HepG2 (cell line): ENCODE results near the gene CCDC183. TPM values are rescaled to one million over a fixed set of nuclear protein-coding genes. Genes with fewer than 3 reads are reported as not detected.

Experiments
- ATAC-seq: fragments of 200-7000 bp; cut with Tn5 transposase; 3 replicates; pipeline ENCODE4 v1.9.1; 2020; ENCODE audit warnings: mild to moderate bottlenecking, moderate library complexity
- BruUV-seq: library from RNA; stranded (reverse); fragments of 400-500 nt; replicated peaks from 2 replicates; lab custom pipeline; 2021; lab: Mats Ljungman, UMichigan
- CTCF ChIA-PET: fragments of 300-600 bp; formaldehyde crosslinking; extraction: SDS; loops from one replicate; lab custom pipeline; 2021; ENCODE audit warnings: low total read pairs, inconsistent platforms, low intra/inter-chr PET ratio; lab: Yijun Ruan, JAX
- POLR2A ChIA-PET: fragments of 350-600 bp; sonication (Branson Sonifier 250); formaldehyde crosslinking; loops from one replicate; lab custom pipeline; 2020; ENCODE audit warnings: antibody characterized with exemption, inconsistent platforms; lab: Yijun Ruan, JAX
- DNase-seq: peaks from one replicate; pipeline ENCODE4 v3.0.0-alpha.2; 2015; ENCODE audit warnings: low spot score
- FAIRE-seq: peaks from 3 replicates; lab custom pipeline; 2011; peaks lifted over from hg19 to GRCh38; lab: Jason Lieb, UNC
- H2AFZ ChIP-seq: one replicate; pipeline ENCODE4 v1.6.1; 2011; ENCODE audit warnings: low read length, inconsistent platforms
- H3K27ac ChIP-seq: fragments of 300-600 bp; 3 replicates; pipeline ENCODE4 v1.8.0; 2011; ENCODE audit warnings: mixed run types, mild to moderate bottlenecking, mixed read lengths, low read length, inconsistent platforms; ENCODE audit not compliant: insufficient read depth; ENCODE audit errors: extremely low read length
- H3K27me3 ChIP-seq, 2 experiments: fragments of 200-600 bp in 1 of 2; 2 replicates in 1 of 2; 3 replicates in 1 of 2; pipeline versions ENCODE4 v1.6.0 to v1.8.0; 2011; ENCODE audit warnings: low read length in 2 of 2, mild to moderate bottlenecking in 2 of 2, moderate library complexity in 2 of 2, inconsistent platforms in 1 of 2; ENCODE audit not compliant: insufficient read depth in 2 of 2, control insufficient read depth in 1 of 2
- H3K36me3 ChIP-seq, 2 experiments: fragments of 200-600 bp in 1 of 2; replicated peaks in 1 of 2; 2 replicates in 1 of 2; 3 replicates in 1 of 2; pipeline versions ENCODE4 v1.5.1 to v1.8.0; 2011; ENCODE audit warnings: low read length in 2 of 2, inconsistent platforms in 1 of 2; ENCODE audit not compliant: insufficient read depth in 2 of 2, control insufficient read depth in 1 of 2
- H3K4me1 ChIP-seq: 2 replicates; pipeline ENCODE4 v1.5.1; 2012; ENCODE audit warnings: low read length, inconsistent platforms; ENCODE audit not compliant: insufficient read depth
- H3K4me2 ChIP-seq: 2 replicates; pipeline ENCODE4 v1.6.0; 2011; ENCODE audit warnings: low read depth, low read length, inconsistent platforms
- H3K4me3 ChIP-seq, 3 experiments: fragments of 200-600 bp in 1 of 3; sonication (generic), shearing (Covaris generic) in 1 of 3; replicated peaks in 1 of 3; 2 replicates each; pipeline ENCODE4 v1.5.1; 2011 to 2016; ENCODE audit warnings: low read length in 3 of 3, inconsistent platforms in 2 of 3, low read depth in 2 of 3, mild to moderate bottlenecking in 2 of 3, control low read depth in 1 of 3, mixed read lengths in 1 of 3; ENCODE audit not compliant: insufficient read depth in 1 of 3
- H3K79me2 ChIP-seq: one replicate; pipeline ENCODE4 v1.6.1; 2011; ENCODE audit warnings: low read length, inconsistent platforms; ENCODE audit not compliant: insufficient read depth
- H3K9ac ChIP-seq: 2 replicates; pipeline ENCODE4 v1.6.0; 2011; ENCODE audit warnings: mild to moderate bottlenecking, low read depth, low read length, inconsistent platforms; ENCODE audit not compliant: insufficient read depth
- H3K9me3 ChIP-seq: 2 replicates; pipeline ENCODE4 v1.5.1; 2012; ENCODE audit warnings: mild to moderate bottlenecking, low read length
- H4K20me1 ChIP-seq: 2 replicates; pipeline ENCODE4 v1.6.0; 2011; ENCODE audit warnings: inconsistent platforms, mild to moderate bottlenecking, low read length, moderate library complexity; ENCODE audit not compliant: insufficient read depth
- GABPB1 ChIP-seq: IDR thresholded peaks from 2 replicates; pipeline ENCODE4 v1.6.1; 2016; ENCODE audit warnings: mild to moderate bottlenecking, missing genetic modification reagents, moderate library complexity, missing compliant biosample characterization
- HNRNPLL ChIP-seq: fragments of 200-400 bp; formaldehyde crosslinking; IDR thresholded peaks from 2 replicates; pipeline ENCODE4 v1.6.1; 2017; ENCODE audit warnings: mild to moderate bottlenecking, low read depth, low read length; ENCODE audit not compliant: poor library complexity, severe bottlenecking
- KLF6 ChIP-seq: IDR thresholded peaks from 2 replicates; pipeline ENCODE4 v1.8.0; 2016; ENCODE audit warnings: missing biosample characterization, missing genetic modification reagents
- KMT2A ChIP-seq: sonication (generic); formaldehyde crosslinking; IDR thresholded peaks from 2 replicates; pipeline ENCODE4 v1.4.0; 2020; ENCODE audit warnings: missing genetic modification reagents
- NR2F1 ChIP-seq, 2 experiments: fragments of 450-650 bp in 1 of 2; formaldehyde crosslinking in 1 of 2; IDR thresholded peaks; 2 replicates each; pipeline versions ENCODE4 v1.5.0 to v1.6.1; 2016 to 2020; ENCODE audit warnings: mild to moderate bottlenecking in 1 of 2, missing compliant biosample characterization in 1 of 2, missing genetic modification reagents in 1 of 2, moderate library complexity in 1 of 2
- SMAD9 ChIP-seq: sonication (generic); formaldehyde crosslinking; IDR thresholded peaks from 2 replicates; pipeline ENCODE4 v1.5.1; 2020; ENCODE audit warnings: mild to moderate bottlenecking, missing genetic modification reagents
- SMARCE1 ChIP-seq: fragments of 450-650 bp; IDR thresholded peaks from 2 replicates; pipeline ENCODE4 v1.6.1; 2017; ENCODE audit warnings: borderline replicate concordance
- SP2 ChIP-seq: sonication (generic); formaldehyde crosslinking; IDR thresholded peaks from 2 replicates; pipeline ENCODE4 v1.5.1; 2020; ENCODE audit warnings: mild to moderate bottlenecking, missing genetic modification reagents
- SRY ChIP-seq: sonication (generic); formaldehyde crosslinking; IDR thresholded peaks from 2 replicates; pipeline ENCODE4 v1.8.0; 2022; ENCODE audit warnings: mild to moderate bottlenecking, missing genetic modification reagents
- TOE1 ChIP-seq: sonication (generic); formaldehyde crosslinking; IDR thresholded peaks from 2 replicates; pipeline ENCODE4 v1.4.0; 2020; ENCODE audit warnings: mild to moderate bottlenecking, missing genetic modification reagents
- ZNF317 ChIP-seq: sonication (generic); formaldehyde crosslinking; IDR thresholded peaks from 2 replicates; pipeline ENCODE4 v1.5.0; 2020; ENCODE audit warnings: mild to moderate bottlenecking, missing genetic modification reagents
- ZNF441 ChIP-seq: sonication (generic); formaldehyde crosslinking; IDR thresholded peaks from 2 replicates; pipeline ENCODE4 v1.7.0; 2021; ENCODE audit warnings: missing genetic modification reagents, borderline replicate concordance
- ZNF543 ChIP-seq: sonication (generic); formaldehyde crosslinking; IDR thresholded peaks from 2 replicates; pipeline ENCODE4 v1.4.0; 2020; ENCODE audit warnings: mild to moderate bottlenecking, missing genetic modification reagents
- ZNF788 ChIP-seq: sonication (generic); formaldehyde crosslinking; IDR thresholded peaks from 2 replicates; pipeline ENCODE4 v1.5.0; 2020; ENCODE audit warnings: mild to moderate bottlenecking, missing genetic modification reagents, borderline replicate concordance
- ZNF841 ChIP-seq: sonication (generic); formaldehyde crosslinking; IDR thresholded peaks from 2 replicates; pipeline ENCODE4 v1.8.1; 2023; ENCODE audit warnings: missing genetic modification reagents, borderline replicate concordance
- WGBS: methylation state at CpG from one replicate; pipeline ENCODE4 v1.1.6; 2017; ENCODE audit warnings: low lambda C conversion rate; 5-methylcytosine and 5-hydroxymethylcytosine counted together
- in situ Hi-C: cut with HindIII; loops from 2 replicates; pipeline ENCODE4 v1.10.0; 2017; ENCODE audit warnings: low pct_unique_long_range_greater_than_20kb; ENCODE audit not compliant: extremely low pct_ligation_motif_present
- intact Hi-C: fragments of 100-400 bp; cut with micrococcal nuclease; formaldehyde crosslinking; loops from one replicate; pipeline ENCODE4 v1.10.0; 2022; ENCODE audit not compliant: unreplicated experiment
- polyA plus RNA-seq, 8 experiments: library from polyadenylated mRNA; depleted of rRNA in 3 of 8; stranded (reverse) in 7 of 8; unstranded in 1 of 8; fragments of >200 nt; fragmentation: Illumina TruSeq in 4 of 8; extraction: Trizol in 4 of 8; gene quantifications; 2 replicates each; pipeline versions ENCODE4 v1.2.1 to v1.2.3, GENCODE V29; 2011 to 2016; ENCODE audit warnings: low read depth in 4 of 8, missing spikeins in 1 of 8, mixed read lengths in 1 of 8; ENCODE audit not compliant: insufficient read depth in 1 of 8
- total RNA-seq, 5 experiments: library from RNA; depleted of rRNA; stranded (reverse); fragments of >200 nt; fragmentation: Illumina TruSeq; extraction: Trizol; gene quantifications; 2 replicates each; pipeline ENCODE4 v1.2.3, GENCODE V29; 2016; ENCODE audit warnings: low read depth in 1 of 5
- TF ChIP-seq, protein P1 (sequence below): sonication (generic); formaldehyde crosslinking; IDR thresholded peaks from 2 replicates; pipeline ENCODE4 v1.5.1; 2020; ENCODE audit warnings: mild to moderate bottlenecking, missing genetic modification reagents, borderline replicate concordance
- TF ChIP-seq, protein P2 (sequence below): sonication (generic); formaldehyde crosslinking; IDR thresholded peaks from 2 replicates; pipeline ENCODE4 v1.4.0; 2020; ENCODE audit warnings: mild to moderate bottlenecking, missing genetic modification reagents

CCDC183 gene
- total and polyA plus RNA-seq, 2 of the 13 experiments (the other 11 are each of a cell fraction or from before 2014, with no cell fraction given), result 5.0 to 66.4 TPM

DNA sequence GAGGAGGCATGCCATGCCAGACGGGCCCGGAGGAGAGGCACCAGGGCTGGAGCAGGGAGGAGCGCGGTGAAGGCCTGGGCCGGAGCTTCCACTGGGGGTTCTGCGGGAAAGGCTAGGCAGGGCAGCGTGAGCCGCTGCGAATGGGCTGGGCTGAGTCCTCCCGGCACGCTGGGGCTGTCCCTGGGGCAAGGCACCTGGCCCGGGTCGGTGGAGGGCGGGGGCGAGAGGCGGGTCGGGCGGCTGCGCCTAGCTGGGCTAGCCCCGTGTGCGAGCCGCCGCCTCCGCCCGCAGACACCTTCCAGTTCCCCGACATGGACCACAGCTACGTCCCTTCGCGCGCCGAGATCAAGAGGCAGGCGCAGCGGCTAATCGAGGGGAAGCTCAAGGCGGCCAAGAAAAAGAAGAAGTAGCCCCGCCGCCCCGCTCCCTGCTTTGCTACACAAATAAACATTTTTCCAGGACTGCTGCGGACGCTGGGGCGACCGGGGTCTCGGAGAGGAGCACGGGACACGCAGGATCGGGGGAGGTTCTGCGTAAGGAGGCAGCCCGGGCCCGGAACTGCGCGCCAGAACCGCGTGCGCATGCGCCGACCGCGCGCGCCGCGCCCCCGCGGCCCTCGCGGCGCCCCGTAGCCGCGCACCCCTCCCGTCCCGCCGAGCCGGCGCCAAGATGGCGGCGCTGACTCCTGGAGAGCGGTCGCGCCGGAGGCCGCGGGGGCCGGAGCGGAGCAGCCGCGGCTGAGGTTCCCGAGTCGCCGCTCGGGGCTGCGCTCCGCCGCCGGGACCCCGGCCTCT lies 11.3 kb downstream of the CCDC183 start, which contains the start of gene RABL6:
Gene RABL6 (plus strand): TSS at position 668 of the 794 bp plus-strand sequence. CDS start 249 bp downstream, outside the sequence.
- H3K4me1 ChIP-seq, result peaks cover 68% of the 10 kb centered on the region
- peak within 1 kb of the TSS; percentile 88 to 96 (median 92) for H3K4me3 ChIP-seq
- H4K20me1 ChIP-seq, result no peaks in the 10 kb centered on the region; the same call in 1 of the 2 replicates
- peak; percentile 40 for DNase-seq
- peaks cover 59% of the 10 kb centered on the region for H3K79me2 ChIP-seq
- 0% methylated on average over 2 of the region's 96 CpGs for WGBS
- H3K9me3 ChIP-seq, result no peaks in the 10 kb centered on the region
- POLR2A ChIA-PET, result interaction anchor here (1.0 to 5.0 kb wide), 8 partner anchors 7 to 248 kb away, joined by 3 to 35 read pairs (median 6); partner anchors contain the start of genes CCDC183, TMEM141 and TRAF2
- ATAC-seq, result peak; percentile 58
- H3K27me3 ChIP-seq, result no peaks in the 10 kb centered on the region
- TSS peak; percentile 63 for BruUV-seq
- H3K4me2 ChIP-seq, result peak within 1 kb of the TSS; percentile 88
- no peak within 1 kb of the TSS for H2AFZ ChIP-seq
- in situ Hi-C loops (no loop called here), intact Hi-C loops (no loop called here)
- CTCF ChIA-PET, result interaction anchor here (1.0 kb wide), 1 partner anchor 15 kb away, joined by 4 read pairs; no protein-coding TSS in a partner anchor
- peak within 1 kb of the TSS; percentile 86 for H3K9ac ChIP-seq
- no peak for FAIRE-seq
- H3K27ac ChIP-seq, result peak within 1 kb of the TSS; percentile 76
- peaks cover 2 to 7% of the 10 kb centered on the region in 2 experiments; a peak in 2 of 5 replicates for H3K36me3 ChIP-seq
- TF ChIP-seq GABPB1 (CRISPR knock-in tag) (peak; percentile 53; the same call in 1 of the 2 replicates), TOE1 (CRISPR knock-in tag) (no peak), SMARCE1 (no peak), ZNF543 (0 out of 2 replicates have a peak, but pooled peaks have one; percentile 51), NR2F1 (CRISPR knock-in tag; IDR thresholded peaks at IDR 0.05) (0 out of 4 replicates have a peak, but pooled peaks of 1 of the 2 experiments have one; percentile 7), ZNF317 (CRISPR knock-in tag) (no peak), SMAD9 (CRISPR knock-in tag) (no peak), ZNF788 (CRISPR knock-in tag) (peak; percentile 84; the same call in 1 of the 2 replicates), KMT2A (CRISPR knock-in tag) (peak; percentile 61; the same call in 1 of the 2 replicates), ZNF841 (no peak), SP2 (CRISPR knock-in tag) (no peak), KLF6 (CRISPR knock-in tag) (peak; percentile 21; the same call in 1 of the 2 replicates), SRY (CRISPR knock-in tag) (0 out of 2 replicates have a peak, but pooled peaks have one; percentile 4), ZNF441 (CRISPR knock-in tag) (no peak), HNRNPLL (peak; percentile 83)
- TF ChIP-seq, protein P1, sequence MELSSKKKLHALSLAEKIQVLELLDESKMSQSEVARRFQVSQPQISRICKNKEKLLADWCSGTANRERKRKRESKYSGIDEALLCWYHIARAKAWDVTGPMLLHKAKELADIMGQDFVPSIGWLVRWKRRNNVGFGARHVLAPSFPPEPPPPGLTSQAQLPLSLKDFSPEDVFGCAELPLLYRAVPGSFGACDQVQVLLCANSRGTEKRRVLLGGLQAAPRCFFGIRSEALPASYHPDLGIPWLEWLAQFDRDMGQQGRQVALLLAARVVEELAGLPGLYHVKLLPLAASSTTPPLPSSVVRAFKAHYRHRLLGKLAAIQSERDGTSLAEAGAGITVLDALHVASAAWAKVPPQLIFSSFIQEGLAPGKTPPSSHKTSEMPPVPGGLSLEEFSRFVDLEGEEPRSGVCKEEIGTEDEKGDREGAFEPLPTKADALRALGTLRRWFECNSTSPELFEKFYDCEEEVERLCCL (CRISPR knock-in tag), result no peak
- TF ChIP-seq, protein P2, sequence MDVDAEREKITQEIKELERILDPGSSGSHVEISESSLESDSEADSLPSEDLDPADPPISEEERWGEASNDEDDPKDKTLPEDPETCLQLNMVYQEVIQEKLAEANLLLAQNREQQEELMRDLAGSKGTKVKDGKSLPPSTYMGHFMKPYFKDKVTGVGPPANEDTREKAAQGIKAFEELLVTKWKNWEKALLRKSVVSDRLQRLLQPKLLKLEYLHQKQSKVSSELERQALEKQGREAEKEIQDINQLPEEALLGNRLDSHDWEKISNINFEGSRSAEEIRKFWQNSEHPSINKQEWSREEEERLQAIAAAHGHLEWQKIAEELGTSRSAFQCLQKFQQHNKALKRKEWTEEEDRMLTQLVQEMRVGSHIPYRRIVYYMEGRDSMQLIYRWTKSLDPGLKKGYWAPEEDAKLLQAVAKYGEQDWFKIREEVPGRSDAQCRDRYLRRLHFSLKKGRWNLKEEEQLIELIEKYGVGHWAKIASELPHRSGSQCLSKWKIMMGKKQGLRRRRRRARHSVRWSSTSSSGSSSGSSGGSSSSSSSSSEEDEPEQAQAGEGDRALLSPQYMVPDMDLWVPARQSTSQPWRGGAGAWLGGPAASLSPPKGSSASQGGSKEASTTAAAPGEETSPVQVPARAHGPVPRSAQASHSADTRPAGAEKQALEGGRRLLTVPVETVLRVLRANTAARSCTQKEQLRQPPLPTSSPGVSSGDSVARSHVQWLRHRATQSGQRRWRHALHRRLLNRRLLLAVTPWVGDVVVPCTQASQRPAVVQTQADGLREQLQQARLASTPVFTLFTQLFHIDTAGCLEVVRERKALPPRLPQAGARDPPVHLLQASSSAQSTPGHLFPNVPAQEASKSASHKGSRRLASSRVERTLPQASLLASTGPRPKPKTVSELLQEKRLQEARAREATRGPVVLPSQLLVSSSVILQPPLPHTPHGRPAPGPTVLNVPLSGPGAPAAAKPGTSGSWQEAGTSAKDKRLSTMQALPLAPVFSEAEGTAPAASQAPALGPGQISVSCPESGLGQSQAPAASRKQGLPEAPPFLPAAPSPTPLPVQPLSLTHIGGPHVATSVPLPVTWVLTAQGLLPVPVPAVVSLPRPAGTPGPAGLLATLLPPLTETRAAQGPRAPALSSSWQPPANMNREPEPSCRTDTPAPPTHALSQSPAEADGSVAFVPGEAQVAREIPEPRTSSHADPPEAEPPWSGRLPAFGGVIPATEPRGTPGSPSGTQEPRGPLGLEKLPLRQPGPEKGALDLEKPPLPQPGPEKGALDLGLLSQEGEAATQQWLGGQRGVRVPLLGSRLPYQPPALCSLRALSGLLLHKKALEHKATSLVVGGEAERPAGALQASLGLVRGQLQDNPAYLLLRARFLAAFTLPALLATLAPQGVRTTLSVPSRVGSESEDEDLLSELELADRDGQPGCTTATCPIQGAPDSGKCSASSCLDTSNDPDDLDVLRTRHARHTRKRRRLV (CRISPR knock-in tag), result no peak
